Muscle of back (tissue), 13 donors: ENCODE measurements around the gene FAM9A. TPM values are rescaled to one million over a fixed set of nuclear protein-coding genes. Genes with fewer than 3 reads are reported as not detected.

Experiments used
- DNase-seq, 3 donors: peaks; one replicate each; pipeline versions ENCODE4 v3.0.0 to v3.0.0-alpha.2; 2013
- long read RNA-seq, 9 donors: transcript quantifications; one replicate each; lab custom pipeline, GENCODE V29; 2026
- polyA plus RNA-seq, 10 donors: library from polyadenylated mRNA; unstranded; fragments of 120-200 nt; gene quantifications; one replicate each; pipeline ENCODE4 v1.2.1, GENCODE V29; 2013; ENCODE audit not compliant: insufficient read length in 10 of 10

The FAM9A gene
- polyA plus RNA-seq, result not detected
- long read RNA-seq, donor 1, result 0 reads
- long read RNA-seq, donor 2, result 0 reads
- long read RNA-seq, donor 3, result 0 reads
- long read RNA-seq, donor 4, result 0 reads
- long read RNA-seq, donor 5, result 0 reads
- long read RNA-seq, donor 6, result 0 reads
- long read RNA-seq, donor 7, result 0 reads
- long read RNA-seq, donor 8, result 0 reads
- long read RNA-seq, donor 9, result 0 reads

- DNase-seq, result no peak
Measured at GRCh38 chrX:8801041-8801599, at the start of gene FAM9A. TSS of gene FAM9A (minus strand) at chrX:8801383. CDS start at chrX:8800171, 1,212 bp downstream.

GRCh38 chrX:8850478-8850877, 49.3 kb upstream of the FAM9A start:
- no peak for DNase-seq

- DNase-seq, result no peak
Measured at GRCh38 chrX:8849945-8850344, 48.8 kb upstream of the FAM9A start.

GRCh38 chrX:8849458-8849857, 48.3 kb upstream of the FAM9A start:
- DNase-seq, result no peak

- no peak for DNase-seq
Measured at GRCh38 chrX:8848911-8849310, 47.7 kb upstream of the FAM9A start.

- no peak for DNase-seq
Measured at GRCh38 chrX:8848441-8848840, 47.3 kb upstream of the FAM9A start.

- DNase-seq, result no peak
Measured at GRCh38 chrX:8847360-8847759, 46.2 kb upstream of the FAM9A start.

- no peak for DNase-seq
Measured at GRCh38 chrX:8846266-8846665, 45.1 kb upstream of the FAM9A start.

- no peak for DNase-seq
Measured at GRCh38 chrX:8845469-8845868, 44.3 kb upstream of the FAM9A start.

GRCh38 chrX:8845060-8845459, 43.9 kb upstream of the FAM9A start:
- DNase-seq, result peak; percentile 28 to 76 (median 61)

- no peak for DNase-seq
Measured at GRCh38 chrX:8844157-8844556, 43.0 kb upstream of the FAM9A start.

GRCh38 chrX:8841911-8842310, 40.7 kb upstream of the FAM9A start:
- DNase-seq, result no peak

GRCh38 chrX:8834392-8834791, 33.2 kb upstream of the FAM9A start:
- no peak for DNase-seq

GRCh38 chrX:8832582-8833378, 31.6 kb upstream of the FAM9A start:
- DNase-seq, result no peak

- DNase-seq, result no peak
Measured at GRCh38 chrX:8823698-8824097, 22.5 kb upstream of the FAM9A start.

GRCh38 chrX:8822002-8822401, 20.8 kb upstream of the FAM9A start:
- DNase-seq, result no peak

- no peak for DNase-seq
Measured at GRCh38 chrX:8820910-8821527, 19.8 kb upstream of the FAM9A start.

GRCh38 chrX:8815460-8816065, 14.4 kb upstream of the FAM9A start:
- DNase-seq, result peak; percentile 27 to 58 (median 50)

- DNase-seq, result no peak
Measured at GRCh38 chrX:8813036-8813435, 11.9 kb upstream of the FAM9A start.

- DNase-seq, result no peak
Measured at GRCh38 chrX:8811611-8812010, 10.4 kb upstream of the FAM9A start.

GRCh38 chrX:8808661-8809060, 7.5 kb upstream of the FAM9A start:
- DNase-seq, result no peak

- DNase-seq, result no peak
Measured at GRCh38 chrX:8805974-8806373, 4.8 kb upstream of the FAM9A start.
